ENCODE data around the gene C1QTNF12. TPM values are rescaled to one million over a fixed set of nuclear protein-coding genes. Genes with fewer than 3 reads are reported as not detected.

C1QTNF12 gene
- total RNA-seq, 1 donor from 2014 or later = 1.2 TPM

- Histone ChIP-seq H3K27ac (no peak overlapping the region), H3K9me3 (no peaks in the 10 kb centered on the region), H3K4me3 (no peak overlapping the region), H3K4me1 (no peaks in the 10 kb centered on the region), H3K36me3 (no peaks in the 10 kb centered on the region), H3K27me3 (ENCODE audit: low read depth) (peaks cover 47% of the 10 kb centered on the region)
- intact Hi-C loops (cut with DNase I) = no loop called here
- no peak for TF ChIP-seq CTCF (IDR thresholded peaks at IDR 0.05)
- no peak for ATAC-seq
- DNase-seq = no peak
Observed at GRCh38 chr1:1245178-1245816, 1.2 kb downstream of the C1QTNF12 start.

GRCh38 chr1:1244192-1244811 lies 2.2 kb downstream of the C1QTNF12 start:
- no peak for TF ChIP-seq CTCF (IDR thresholded peaks at IDR 0.05)
- Histone ChIP-seq H3K36me3 (no peaks in the 10 kb centered on the region), H3K4me1 (no peaks in the 10 kb centered on the region), H3K27me3 (ENCODE audit: low read depth) (peaks cover 51% of the 10 kb centered on the region), H3K9me3 (no peaks in the 10 kb centered on the region), H3K27ac (no peak overlapping the region), H3K4me3 (no peak overlapping the region)
- intact Hi-C loops (cut with DNase I) = no loop called here
- ATAC-seq = no peak
- DNase-seq = no peak

- Histone ChIP-seq H3K27ac (no peak overlapping the region), H3K36me3 (no peaks in the 10 kb centered on the region), H3K4me3 (no peak overlapping the region), H3K9me3 (no peaks in the 10 kb centered on the region), H3K4me1 (no peaks in the 10 kb centered on the region), H3K27me3 (ENCODE audit: low read depth) (peaks cover 56% of the 10 kb centered on the region)
- intact Hi-C loops (cut with DNase I) = no loop called here
- no peak for DNase-seq
- TF ChIP-seq CTCF (IDR thresholded peaks at IDR 0.05) = no peak
- no peak for ATAC-seq
Observed at GRCh38 chr1:1243807-1244191, 2.7 kb downstream of the C1QTNF12 start.

- Histone ChIP-seq H3K27me3 (ENCODE audit: low read depth) (peaks cover 62% of the 10 kb centered on the region), H3K27ac (no peak overlapping the region), H3K36me3 (no peaks in the 10 kb centered on the region), H3K4me1 (no peaks in the 10 kb centered on the region), H3K4me3 (no peak overlapping the region), H3K9me3 (no peaks in the 10 kb centered on the region)
- no peak for ATAC-seq
- TF ChIP-seq CTCF (IDR thresholded peaks at IDR 0.05) = no peak
- intact Hi-C loops (cut with DNase I) = no loop called here
- DNase-seq = no peak
Observed at GRCh38 chr1:1243266-1243660, 3.3 kb downstream of the C1QTNF12 start.

- intact Hi-C loops (cut with DNase I) = no loop called here
- Histone ChIP-seq H3K27me3 (ENCODE audit: low read depth) (peaks cover 67% of the 10 kb centered on the region), H3K27ac (no peak overlapping the region), H3K9me3 (no peaks in the 10 kb centered on the region), H3K4me3 (no peak overlapping the region), H3K36me3 (no peaks in the 10 kb centered on the region), H3K4me1 (no peaks in the 10 kb centered on the region)
- DNase-seq (no peak), ATAC-seq (no peak)
- no peak for TF ChIP-seq CTCF (IDR thresholded peaks at IDR 0.05)
Observed at GRCh38 chr1:1242461-1243265, 3.9 kb downstream of the C1QTNF12 start.
